NCI-H2227 treated with DMSO at 0.1 percent for 48 hours (cell line): Measurements from ENCODE around the gene TMED1.
"Not testable (repeated sequence)": the region's sequence is repeated elsewhere in the genome, so short reads cannot be mapped to it uniquely, and the experiment has no call there.

Source experiments
- DNase-seq: peaks from one replicate; lab custom pipeline; 2025; lab: John Stamatoyannopoulos, UW

The TMED1 gene

GRCh38 chr19:10862561-10863106 lies 26.6 kb upstream of the TMED1 start:
- DNase-seq: no peak

GRCh38 chr19:10861103-10861651 lies 25.2 kb upstream of the TMED1 start:
- DNase-seq: no peak

- no peak for DNase-seq
Observed at GRCh38 chr19:10858204-10858828, 22.3 kb upstream of the TMED1 start.

GRCh38 chr19:10856899-10857298 lies 20.9 kb upstream of the TMED1 start:
- DNase-seq: not testable (repeated sequence)

GRCh38 chr19:10855879-10856522 lies 20.0 kb upstream of the TMED1 start:
- DNase-seq: no peak

- no peak for DNase-seq
Observed at GRCh38 chr19:10854350-10855089, 18.5 kb upstream of the TMED1 start.

GRCh38 chr19:10852941-10853340 lies 16.9 kb upstream of the TMED1 start:
- DNase-seq: no peak

GRCh38 chr19:10852098-10852800 lies 16.2 kb upstream of the TMED1 start:
- DNase-seq: no peak

GRCh38 chr19:10850631-10851030 lies 14.6 kb upstream of the TMED1 start:
- no peak for DNase-seq

- DNase-seq: no peak
Observed at GRCh38 chr19:10848230-10848856, 12.3 kb upstream of the TMED1 start, which contains the start of gene C19orf38. C19orf38 (plus strand) TSS chr19:10848415; CDS start chr19:10848509, 94 bp downstream.

- DNase-seq: no peak
Observed at GRCh38 chr19:10846500-10847202, 10.6 kb upstream of the TMED1 start.

- DNase-seq: no peak
Observed at GRCh38 chr19:10842788-10843187, 6.8 kb upstream of the TMED1 start.

GRCh38 chr19:10839114-10840050 lies 3.4 kb upstream of the TMED1 start:
- no peak for DNase-seq

- DNase-seq: no peak
Observed at GRCh38 chr19:10838377-10838776, 2.4 kb upstream of the TMED1 start.

GRCh38 chr19:10837649-10838048 lies 1.6 kb upstream of the TMED1 start:
- not testable (repeated sequence) for DNase-seq

GRCh38 chr19:10836479-10837330 lies 693 bp upstream of the TMED1 start:
- DNase-seq: peak; percentile 97

GRCh38 chr19:10835089-10835753 lies 791 bp downstream of the TMED1 start:
- no peak for DNase-seq

- DNase-seq: no peak
Observed at GRCh38 chr19:10832939-10833296, 3.1 kb downstream of the TMED1 start.
